T-cell (primary cell): ENCODE results near the gene ERO1B. TPM values are rescaled to one million over a fixed set of nuclear protein-coding genes. Genes with fewer than 3 reads are reported as not detected.
"Not testable (repeated sequence)": the region's sequence is repeated elsewhere in the genome, so short reads cannot be mapped to it uniquely, and the experiment has no call there.

Experiments used
- ATAC-seq, 4 experiments: fragments of 200-7000 bp in 3 of 4; fragments of 150-1000 bp in 1 of 4; cut with Tn5 transposase; replicated peaks in 1 of 4; 1 replicate in 3 of 4; 2 replicates in 1 of 4; pipeline ENCODE4 v1.10.0; 2021; ENCODE audit warnings: moderate library complexity in 3 of 4, mild to moderate bottlenecking in 2 of 4, moderate number of reproducible peaks in 1 of 4
- CTCF ChIA-PET, 2 donors: fragments of 300-600 bp; sonication (Branson Sonifier 250); formaldehyde crosslinking; loops; one replicate each; lab custom pipeline; 2022; ENCODE audit warnings: antibody characterized with exemption in 2 of 2; lab: Charles Lee
- POLR2A ChIA-PET, 2 donors: fragments of 300-600 bp; sonication (Branson Sonifier 250); formaldehyde crosslinking; loops; one replicate each; lab custom pipeline; 2022; ENCODE audit warnings: antibody characterized with exemption in 2 of 2; lab: Charles Lee
- DNase-seq, 35 experiments: peaks; one replicate each; pipeline versions ENCODE4 v3.0.0 to v3.0.0-alpha.2; 2013 to 2023
- H3K27ac ChIP-seq: one replicate; pipeline ENCODE4 v1.5.1; 2013; ENCODE audit warnings: low read length
- H3K27me3 ChIP-seq, 2 experiments: replicated peaks in 1 of 2; 1 replicate in 1 of 2; 2 replicates in 1 of 2; pipeline versions ENCODE4 v1.6.1 to v1.7.0; 2013; ENCODE audit warnings: low read length in 1 of 2, mixed read lengths in 1 of 2; ENCODE audit not compliant: control insufficient read depth in 2 of 2, insufficient read depth in 2 of 2; ENCODE audit errors: extremely low read depth in 1 of 2
- H3K36me3 ChIP-seq, 2 donors: 1 replicate in 1 of 2; 2 replicates in 1 of 2; pipeline versions ENCODE4 v1.6.1 to v1.7.0; 2013; ENCODE audit warnings: low read length in 1 of 2; ENCODE audit not compliant: control insufficient read depth in 2 of 2, insufficient read depth in 1 of 2; ENCODE audit errors: extremely low read depth in 1 of 2
- H3K4me1 ChIP-seq, 2 experiments: 1 replicate in 1 of 2; 2 replicates in 1 of 2; pipeline versions ENCODE4 v1.6.1 to v1.7.0; 2013; ENCODE audit warnings: low read length in 2 of 2, mixed read lengths in 1 of 2; ENCODE audit not compliant: insufficient read depth in 2 of 2, control insufficient read depth in 1 of 2; ENCODE audit errors: extremely low read depth in 1 of 2
- H3K4me3 ChIP-seq, 2 donors: 1 replicate in 1 of 2; 2 replicates in 1 of 2; pipeline versions ENCODE4 v1.5.1 to v1.7.0; 2013; ENCODE audit warnings: mild to moderate bottlenecking in 2 of 2, low read length in 1 of 2, moderate library complexity in 1 of 2; ENCODE audit not compliant: control insufficient read depth in 1 of 2; ENCODE audit errors: extremely low read depth in 1 of 2
- H3K9me3 ChIP-seq: 2 replicates; pipeline ENCODE4 v1.7.0; 2013
- H3K27ac Mint-ChIP-seq, 2 donors: one replicate each; pipeline ENCODE4 v1.8.0; 2020 to 2021; ENCODE audit warnings: mild to moderate bottlenecking in 2 of 2, mixed read lengths in 2 of 2
- H3K27me3 Mint-ChIP-seq, 2 donors: one replicate each; pipeline ENCODE4 v1.8.0; 2021 to 2022; ENCODE audit warnings: mixed read lengths in 2 of 2
- H3K36me3 Mint-ChIP-seq: one replicate; pipeline ENCODE4 v1.8.0; 2021; ENCODE audit warnings: mixed read lengths
- H3K4me1 Mint-ChIP-seq, 3 donors: one replicate each; pipeline ENCODE4 v1.8.0; 2020 to 2022; ENCODE audit warnings: mixed read lengths in 3 of 3, mild to moderate bottlenecking in 1 of 3
- H3K4me3 Mint-ChIP-seq, 3 donors: one replicate each; pipeline ENCODE4 v1.8.0; 2020 to 2022; ENCODE audit warnings: mild to moderate bottlenecking in 3 of 3, mixed read lengths in 3 of 3, moderate library complexity in 3 of 3
- H3K9me3 Mint-ChIP-seq, 3 donors: one replicate each; pipeline ENCODE4 v1.8.0; 2020 to 2022; ENCODE audit warnings: mixed read lengths in 3 of 3
- WGBS: methylation state at CpG from one replicate; pipeline ENCODE4 v1.1.5; 2013; ENCODE audit warnings: missing lambda C conversion rate; ENCODE audit not compliant: insufficient coverage; 5-methylcytosine and 5-hydroxymethylcytosine counted together
- total RNA-seq, 35 experiments: library from RNA in 6 of 35; stranded (reverse) in 6 of 35; fragments of 120-200 nt in 1 of 35; gene quantifications; one replicate each; pipeline versions ENCODE4 v1.2.1 to v1.2.4 and lab custom pipeline; 2013 to 2026

The ERO1B gene
- total RNA-seq, 5 donors from 2014 or later (not counting 1 experiment from before 2014, with no cell fraction given), result 11.3 to 15.4 (median 12.4) TPM

DNA sequence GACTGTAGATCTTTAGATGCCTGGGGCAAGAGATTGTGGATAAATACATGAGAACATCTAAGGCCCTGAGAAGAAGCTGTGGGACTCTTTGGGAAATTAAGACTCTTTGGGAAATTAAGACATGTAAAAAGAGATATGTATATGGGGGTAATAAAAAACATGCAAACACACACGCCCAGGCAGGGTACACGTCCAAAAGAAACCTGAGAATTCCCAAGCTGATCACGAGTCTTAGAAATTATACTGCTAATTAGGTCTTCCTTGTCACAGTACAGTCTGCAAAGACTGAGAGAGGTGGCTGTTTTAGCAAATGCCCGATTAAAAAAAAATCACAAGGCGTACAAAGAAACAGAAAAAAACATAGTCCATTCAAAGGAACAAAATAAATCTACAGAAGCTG, 39.3 kb upstream of the ERO1B start:
- Mint-ChIP-seq H3K36me3 (no peaks in the 10 kb centered on the region), H3K4me1 (no peaks in the 10 kb centered on the region), H3K27ac (no peak overlapping the region), H3K27me3 (peaks cover 0 to 6% of the 10 kb centered on the region in 2 donors), H3K4me3 (no peak overlapping the region), H3K9me3 (peaks cover 23 to 26% (median 24%) of the 10 kb centered on the region in 3 donors)
- WGBS, result 83% methylated on average over 3 of the region's 5 CpGs
- Histone ChIP-seq H3K4me1 (no peaks in the 10 kb centered on the region), H3K27ac (no peak overlapping the region), H3K9me3 (peaks cover 4% of the 10 kb centered on the region), H3K27me3 (no peaks in the 10 kb centered on the region), H3K36me3 (no peaks in the 10 kb centered on the region), H3K4me3 (no peak overlapping the region)
- ATAC-seq (no peak), DNase-seq (no peak)
- CTCF ChIA-PET, result no interaction called here
- POLR2A ChIA-PET, result no interaction called here

DNA sequence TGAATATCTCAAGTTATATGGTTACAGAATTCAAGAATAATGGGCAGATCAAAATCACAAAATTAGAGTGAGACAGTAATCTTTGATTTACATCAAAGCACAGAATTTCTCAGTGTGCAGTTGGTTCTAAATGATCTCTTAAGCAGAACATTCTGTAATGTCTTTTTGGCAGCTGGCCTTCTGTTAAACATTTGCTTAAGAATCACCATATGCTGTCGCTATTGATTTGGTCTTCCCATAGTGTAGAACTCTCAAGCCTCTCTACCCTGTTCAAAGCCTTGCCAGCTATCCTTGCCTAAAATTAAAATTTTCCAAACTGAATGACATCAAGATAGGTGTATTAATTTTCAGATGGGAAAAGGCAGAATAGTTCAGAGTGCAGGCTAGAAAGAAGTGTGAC, 38.9 kb upstream of the ERO1B start:
- Mint-ChIP-seq H3K4me1 (no peaks in the 10 kb centered on the region), H3K36me3 (no peaks in the 10 kb centered on the region), H3K9me3 (peaks cover 23 to 26% (median 24%) of the 10 kb centered on the region in 3 donors), H3K4me3 (no peak overlapping the region), H3K27me3 (peaks cover 0 to 11% of the 10 kb centered on the region in 2 donors), H3K27ac (no peak overlapping the region)
- no peaks in the 10 kb centered on the region for H3K27me3 ChIP-seq
- ATAC-seq (no peak), DNase-seq (no peak)
- H3K9me3 ChIP-seq, result peaks cover 4% of the 10 kb centered on the region
- POLR2A ChIA-PET, result no interaction called here
- no CpG with 5 or more reads among the region's 1 CpG for WGBS
- H3K36me3 ChIP-seq, result no peaks in the 10 kb centered on the region
- no peak overlapping the region for H3K4me3 ChIP-seq
- no peaks in the 10 kb centered on the region for H3K4me1 ChIP-seq
- CTCF ChIA-PET, result no interaction called here
- H3K27ac ChIP-seq, result no peak overlapping the region

DNA sequence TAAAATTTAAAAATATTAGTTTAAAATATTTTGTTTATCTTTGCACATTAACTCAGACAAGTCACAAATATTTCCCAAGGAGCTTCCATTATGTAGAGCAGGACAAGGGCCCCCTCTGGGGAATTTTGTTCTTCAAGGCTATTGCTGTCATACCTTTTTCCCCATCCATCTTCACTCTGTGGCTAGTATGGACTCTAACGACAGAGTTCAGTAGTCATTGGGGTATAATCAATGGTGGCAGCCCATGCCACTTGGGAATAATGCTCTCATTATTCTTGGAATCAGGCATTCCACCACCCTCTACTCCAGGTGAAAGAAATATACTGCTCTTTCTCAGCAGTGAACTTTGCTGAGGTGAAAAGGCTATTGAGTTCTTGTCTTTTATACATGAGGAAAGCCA, 38.5 kb upstream of the ERO1B start:
- H3K27ac Mint-ChIP-seq, result no peak overlapping the region
- ATAC-seq (no peak), DNase-seq (no peak)
- H3K27me3 ChIP-seq, result no peaks in the 10 kb centered on the region
- POLR2A ChIA-PET, result no interaction called here
- no peak overlapping the region for H3K27ac ChIP-seq
- no peak overlapping the region for H3K4me3 Mint-ChIP-seq
- no peaks in the 10 kb centered on the region for H3K36me3 ChIP-seq
- peaks cover 0 to 15% of the 10 kb centered on the region in 2 donors for H3K27me3 Mint-ChIP-seq
- H3K9me3 ChIP-seq, result peaks cover 4% of the 10 kb centered on the region
- no peaks in the 10 kb centered on the region for H3K36me3 Mint-ChIP-seq
- no CpG with 5 or more reads among the region's 1 CpG for WGBS
- H3K4me1 ChIP-seq, result no peaks in the 10 kb centered on the region
- CTCF ChIA-PET, result no interaction called here
- no peak overlapping the region for H3K4me3 ChIP-seq
- H3K4me1 Mint-ChIP-seq, result no peaks in the 10 kb centered on the region
- H3K9me3 Mint-ChIP-seq, result peaks cover 23 to 26% (median 24%) of the 10 kb centered on the region in 3 donors

DNA sequence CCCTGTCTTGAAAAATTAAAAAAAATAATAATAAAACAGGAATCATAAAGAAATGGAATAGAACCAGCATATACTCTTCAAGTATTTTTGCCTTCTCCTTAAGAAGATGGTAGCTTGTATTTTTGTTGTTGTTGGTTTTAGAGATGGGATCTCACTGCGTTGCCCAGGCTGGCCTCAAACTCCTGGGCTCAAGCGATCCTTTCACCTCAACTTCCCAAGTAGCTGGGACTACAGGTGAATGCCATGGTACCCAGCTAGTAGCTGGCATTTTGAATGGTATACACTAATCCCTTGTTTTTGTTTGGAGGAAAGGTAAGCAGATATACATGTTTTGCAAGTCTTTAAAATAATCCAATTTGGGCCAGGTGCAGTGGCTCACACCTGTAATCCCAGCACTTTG, 34.7 kb upstream of the ERO1B start:
- no peaks in the 10 kb centered on the region for H3K36me3 Mint-ChIP-seq
- Histone ChIP-seq H3K4me3 (no peak overlapping the region), H3K9me3 (no peaks in the 10 kb centered on the region), H3K27ac (no peak overlapping the region), H3K4me1 (no peaks in the 10 kb centered on the region), H3K27me3 (peaks cover 0 to 4% of the 10 kb centered on the region in 2 experiments), H3K36me3 (no peaks in the 10 kb centered on the region)
- DNase-seq (no peak), ATAC-seq (no peak)
- peaks cover 4 to 9% of the 10 kb centered on the region in 2 donors for H3K27me3 Mint-ChIP-seq
- H3K9me3 Mint-ChIP-seq, result peaks cover 0 to 6% (median 5%) of the 10 kb centered on the region in 3 donors
- H3K4me1 Mint-ChIP-seq, result no peaks in the 10 kb centered on the region
- CTCF ChIA-PET, result interaction anchor here in 1 of 2 donors (0.5 kb wide), 1 partner anchor 387 kb away, joined by 8 read pairs; no protein-coding TSS in a partner anchor
- H3K4me3 Mint-ChIP-seq, result no peak overlapping the region
- no peak overlapping the region for H3K27ac Mint-ChIP-seq
- WGBS, result no CpG with 5 or more reads among the region's 2 CpGs
- POLR2A ChIA-PET, result no interaction called here

DNA sequence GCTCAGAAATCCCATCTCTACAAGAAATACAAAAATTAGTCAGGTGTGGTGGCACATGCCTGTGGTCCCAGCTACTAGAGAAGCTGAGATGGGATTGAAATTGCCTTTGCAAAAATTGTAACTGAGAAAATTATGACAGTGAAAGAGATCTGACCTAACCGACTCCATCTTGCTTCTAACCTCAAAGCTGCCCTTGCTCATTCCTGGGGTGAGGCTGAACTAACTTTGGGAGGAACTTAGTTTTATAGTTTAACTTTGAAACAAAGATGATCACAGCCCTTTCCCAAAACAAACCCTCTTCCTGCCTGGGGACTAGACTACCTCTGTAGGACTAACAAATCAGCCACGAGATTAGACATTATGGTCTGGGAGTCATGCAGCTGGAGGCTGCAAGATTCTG, 33.8 kb upstream of the ERO1B start:
- POLR2A ChIA-PET, result no interaction called here
- no peaks in the 10 kb centered on the region for H3K9me3 Mint-ChIP-seq
- Histone ChIP-seq H3K4me1 (no peaks in the 10 kb centered on the region), H3K4me3 (no peak overlapping the region), H3K36me3 (no peaks in the 10 kb centered on the region), H3K27me3 (peaks cover 0 to 4% of the 10 kb centered on the region in 2 experiments), H3K9me3 (no peaks in the 10 kb centered on the region), H3K27ac (no peak overlapping the region)
- H3K36me3 Mint-ChIP-seq, result no peaks in the 10 kb centered on the region
- no peak for ATAC-seq
- CTCF ChIA-PET, result no interaction called here
- WGBS, result 64% methylated on average over 1 of the region's 2 CpGs
- no peaks in the 10 kb centered on the region for H3K4me1 Mint-ChIP-seq
- peaks cover 7 to 9% of the 10 kb centered on the region in 2 donors for H3K27me3 Mint-ChIP-seq
- no peak for DNase-seq
- no peak overlapping the region for H3K27ac Mint-ChIP-seq
- no peak overlapping the region for H3K4me3 Mint-ChIP-seq

DNA sequence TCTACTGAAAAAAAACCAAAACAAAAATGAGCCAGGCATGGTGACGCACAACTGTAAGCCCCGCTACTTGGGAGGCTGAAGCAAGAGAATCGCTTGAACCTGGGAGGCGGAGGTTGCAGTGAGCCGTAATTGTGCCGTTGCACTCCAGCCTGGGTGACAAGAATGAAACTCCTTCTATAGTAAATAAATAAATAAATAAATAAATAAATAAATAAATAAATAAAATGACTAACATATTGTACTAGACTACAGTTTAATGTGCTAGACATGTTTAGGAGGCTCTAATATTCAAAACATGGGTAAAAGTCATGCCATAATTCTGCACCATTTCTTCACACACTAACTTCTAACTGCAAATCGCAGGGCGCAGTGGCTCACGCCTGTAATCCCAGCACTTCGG, 33.3 kb upstream of the ERO1B start:
- Mint-ChIP-seq H3K9me3 (no peaks in the 10 kb centered on the region), H3K4me1 (no peaks in the 10 kb centered on the region), H3K4me3 (no peak overlapping the region), H3K36me3 (no peaks in the 10 kb centered on the region), H3K27ac (no peak overlapping the region), H3K27me3 (peaks cover 7 to 10% of the 10 kb centered on the region in 2 donors)
- ATAC-seq (no peak), DNase-seq (no peak)
- Histone ChIP-seq H3K27ac (no peak overlapping the region), H3K36me3 (no peaks in the 10 kb centered on the region), H3K4me3 (no peak overlapping the region), H3K27me3 (peaks cover 0 to 4% of the 10 kb centered on the region in 2 experiments), H3K9me3 (no peaks in the 10 kb centered on the region), H3K4me1 (no peaks in the 10 kb centered on the region)
- 100% methylated on average over 1 of the region's 10 CpGs for WGBS
- ChIA-PET POLR2A (no interaction called here), CTCF (no interaction called here)

DNA sequence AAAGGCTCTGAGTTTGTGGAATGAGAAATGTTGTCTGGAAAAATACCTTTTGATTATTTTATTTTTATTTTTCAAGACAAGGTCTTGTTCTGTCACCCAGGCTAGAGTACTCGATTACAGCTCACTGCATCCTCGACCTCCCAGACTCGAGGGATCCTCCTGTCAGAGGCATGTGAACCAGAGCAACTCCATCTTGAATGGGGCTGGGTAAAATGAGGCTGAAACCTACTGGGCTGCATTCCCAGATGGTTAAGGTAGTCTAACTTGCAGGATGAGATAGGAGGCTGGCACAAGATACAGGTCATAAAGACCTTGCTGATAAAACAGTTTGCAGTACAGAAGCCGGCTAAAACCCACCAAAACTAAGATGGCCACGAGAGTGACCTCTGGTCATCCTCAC, 32.3 kb upstream of the ERO1B start:
- CTCF ChIA-PET, ATAC-seq, H3K4me3 Mint-ChIP-seq, H3K27ac Mint-ChIP-seq, H3K4me3 ChIP-seq, H3K36me3 ChIP-seq, H3K9me3 Mint-ChIP-seq, H3K27me3 ChIP-seq, H3K4me1 Mint-ChIP-seq, H3K27ac ChIP-seq, H3K9me3 ChIP-seq, DNase-seq, H3K4me1 ChIP-seq, H3K36me3 Mint-ChIP-seq, POLR2A ChIA-PET: not testable (repeated sequence)
- WGBS, result 84% methylated on average over 2 of the region's 5 CpGs
- H3K27me3 Mint-ChIP-seq, result peaks cover 7 to 13% of the 10 kb centered on the region in 2 donors
